Adrenal gland (tissue), 12 donors: Measurements from ENCODE around the gene HMCN2. TPM values are rescaled to one million over a fixed set of nuclear protein-coding genes. Genes with fewer than 3 reads are reported as not detected.

Experiments
- DNase-seq, 7 donors: peaks; one replicate each; pipeline ENCODE4 v3.0.0-alpha.2; 2019 to 2020
- H3K27ac ChIP-seq, 5 donors: fragments of 200-600 bp; sonication (generic) in 4 of 5; 1 replicate in 3 of 5; 2 replicates in 2 of 5; pipeline versions ENCODE4 v1.5.1 to v1.8.0; 2016 to 2020; ENCODE audit warnings: mild to moderate bottlenecking in 1 of 5
- H3K27me3 ChIP-seq: fragments of 200-600 bp; 2 replicates; pipeline ENCODE4 v1.8.0; 2021
- H3K36me3 ChIP-seq, 2 donors: fragments of 200-600 bp; replicated peaks in 1 of 2; 1 replicate in 1 of 2; 2 replicates in 1 of 2; pipeline versions ENCODE4 v1.5.1 to v1.8.0; 2018 to 2022
- H3K4me1 ChIP-seq, 2 donors: fragments of 200-600 bp; replicated peaks in 1 of 2; 1 replicate in 1 of 2; 2 replicates in 1 of 2; pipeline versions ENCODE4 v1.5.1 to v1.8.0; 2018 to 2021
- H3K4me3 ChIP-seq, 4 donors: fragments of 200-600 bp; sonication (generic) in 3 of 4; one replicate each; pipeline ENCODE4 v1.5.1; 2016 to 2018
- H3K9me3 ChIP-seq, 3 donors: fragments of 200-600 bp; sonication (generic) in 1 of 3; replicated peaks in 1 of 3; 1 replicate in 2 of 3; 2 replicates in 1 of 3; pipeline versions ENCODE4 v1.5.1 to v1.8.0; 2016 to 2021
- CTCF ChIP-seq, 6 experiments: fragments of 450-650 bp in 4 of 6; fragments of 200-600 bp in 2 of 6; sonication (generic) in 1 of 6; IDR thresholded peaks; 1 replicate in 5 of 6; 2 replicates in 1 of 6; pipeline versions ENCODE4 v1.5.1 to v1.8.0; 2016 to 2021; ENCODE audit warnings: antibody characterized with exemption in 6 of 6, mild to moderate bottlenecking in 2 of 6, moderate library complexity in 1 of 6
- POLR2A ChIP-seq, 2 donors: fragments of 450-650 bp; IDR thresholded peaks; one replicate each; pipeline ENCODE4 v1.6.1; 2017; ENCODE audit warnings: antibody characterized with exemption in 2 of 2, mild to moderate bottlenecking in 2 of 2, moderate library complexity in 1 of 2
- WGBS, 4 donors: extraction: QIAGEN DNeasy Blood & Tissue Kit in 2 of 4; methylation state at CpG; one replicate each; pipeline versions ENCODE4 v1.1.5 to v1.1.7; 2013 to 2017; 5-methylcytosine and 5-hydroxymethylcytosine counted together
- intact Hi-C, 2 donors: fragments of 100-400 bp; cut with DNase I; formaldehyde crosslinking; loops; one replicate each; pipeline versions ENCODE4 v1.14.1 to v1.15.0; 2022 to 2023
- polyA plus RNA-seq, 3 donors: library from polyadenylated mRNA; stranded (reverse); fragments of 200-250 nt in 2 of 3; fragments of 350-450 nt in 1 of 3; fragmentation: Illumina TruSeq in 1 of 3; extraction: RNeasy Lipid Tissue Mini Kit (QIAGEN cat#74804) in 1 of 3; gene quantifications; one replicate each; pipeline ENCODE4 v1.2.3, GENCODE V29; 2013 to 2014
- total RNA-seq, 9 donors: library from RNA; depleted of rRNA in 4 of 9; stranded (reverse); fragments of >200 nt in 4 of 9; fragments of 120-200 nt in 1 of 9; fragmentation: NEBNext Ultra II Directional in 1 of 9; extraction: Animal tissue kit (Norgen Biotek cat#: 25700) in 1 of 9; gene quantifications; one replicate each; pipeline versions ENCODE4 v1.1.0 to v1.2.4, GENCODE V29; 2013 to 2023
- donor health status: healthy with polysubstance abuse.
- donor health status: Bipolar disorder and iron deficiency.
- donor health status: DM: yes; HTN: yes; CAD: no.
- donor health status: DM: no; HTN: no; CAD: no.
- donor health status: DM: no; HTN: no; CAD: no.
- donor health status: DM: yes; HTN: yes; CAD: no.

The HMCN2 gene
- total and polyA plus RNA-seq, 12 donors: 0.05 to 25.8 (median 0.42) TPM; not detected in 1

- no peaks in the 10 kb centered on the region for H3K27me3 ChIP-seq
- no peak overlapping the region for H3K4me3 ChIP-seq
- TF ChIP-seq CTCF (IDR thresholded peaks at IDR 0.05) (no peak), POLR2A (IDR thresholded peaks at IDR 0.05) (no peak)
- intact Hi-C loops: no loop called here
- H3K27ac ChIP-seq: no peak overlapping the region
- no peaks in the 10 kb centered on the region for H3K4me1 ChIP-seq
- DNase-seq: no peak
- H3K9me3 ChIP-seq: no peaks in the 10 kb centered on the region
- H3K36me3 ChIP-seq: no peaks in the 10 kb centered on the region
- WGBS, 4 donors: 74 to 95% (median 89%) methylated on average over 2 of the region's 2 CpGs
These were observed 108.2 kb downstream of the HMCN2 start for GRCh38 chr9:130373679-130374325.

GRCh38 chr9:130377612-130378011, 112.1 kb downstream of the HMCN2 start:
- TF ChIP-seq POLR2A (IDR thresholded peaks at IDR 0.05) (no peak), CTCF (IDR thresholded peaks at IDR 0.05) (no peak)
- no peaks in the 10 kb centered on the region for H3K9me3 ChIP-seq
- no peaks in the 10 kb centered on the region for H3K36me3 ChIP-seq
- 89 to 95% (median 91%) methylated on average over 9 to 17 of the region's 17 CpGs for WGBS, 4 donors
- H3K27me3 ChIP-seq: no peaks in the 10 kb centered on the region
- intact Hi-C loops: no loop called here
- H3K27ac ChIP-seq: no peak overlapping the region
- H3K4me1 ChIP-seq: no peaks in the 10 kb centered on the region
- DNase-seq: no peak
- no peak overlapping the region for H3K4me3 ChIP-seq

- DNase-seq: no peak
- Histone ChIP-seq H3K4me3 (no peak overlapping the region), H3K27ac (no peak overlapping the region), H3K4me1 (no peaks in the 10 kb centered on the region), H3K27me3 (no peaks in the 10 kb centered on the region), H3K36me3 (no peaks in the 10 kb centered on the region), H3K9me3 (no peaks in the 10 kb centered on the region)
- intact Hi-C loops: no loop called here
- TF ChIP-seq CTCF (IDR thresholded peaks at IDR 0.05) (no peak), POLR2A (IDR thresholded peaks at IDR 0.05) (no peak)
- WGBS, 4 donors: 70 to 88% (median 83%) methylated on average over 6 to 20 of the region's 20 CpGs
These were observed 113.5 kb downstream of the HMCN2 start for GRCh38 chr9:130378875-130379648.

- H3K4me3 ChIP-seq: no peak overlapping the region
- intact Hi-C loops: no loop called here
- no peaks in the 10 kb centered on the region for H3K9me3 ChIP-seq
- no peaks in the 10 kb centered on the region for H3K36me3 ChIP-seq
- TF ChIP-seq CTCF (IDR thresholded peaks at IDR 0.05) (no peak), POLR2A (IDR thresholded peaks at IDR 0.05) (no peak)
- no peaks in the 10 kb centered on the region for H3K27me3 ChIP-seq
- H3K4me1 ChIP-seq: no peaks in the 10 kb centered on the region
- 55 to 73% (median 59%) methylated on average over 5 of the region's 5 CpGs for WGBS, 4 donors
- DNase-seq: no peak
- no peak overlapping the region for H3K27ac ChIP-seq
These were observed 114.0 kb downstream of the HMCN2 start for GRCh38 chr9:130379649-130379970.
